Vagina (tissue), 2 donors: ENCODE measurements around the gene EMID1.

Source experiments
- POLR2A ChIP-seq, 2 donors: fragments of 450-650 bp; IDR thresholded peaks; one replicate each; pipeline ENCODE4 v1.6.1; 2017; ENCODE audit warnings: antibody characterized with exemption in 2 of 2, mild to moderate bottlenecking in 2 of 2, moderate library complexity in 2 of 2
- POLR2AphosphoS5 ChIP-seq, 2 donors: sonication (generic); formaldehyde crosslinking; IDR thresholded peaks; one replicate each; pipeline ENCODE4 v1.9.0; 2017; ENCODE audit warnings: antibody characterized with exemption in 2 of 2, mild to moderate bottlenecking in 2 of 2, low read depth in 1 of 2; ENCODE audit not compliant: insufficient read depth in 1 of 2
- TF ChIP-seq, protein P1 (sequence below), 3 experiments: fragments of 450-650 bp in 2 of 3; fragments of 200-600 bp in 1 of 3; sonication (generic) in 1 of 3; IDR thresholded peaks; one replicate each; pipeline ENCODE4 v1.5.1; 2017 to 2019; ENCODE audit warnings: antibody characterized with exemption in 3 of 3, mild to moderate bottlenecking in 2 of 3, moderate library complexity in 2 of 3

DNA sequence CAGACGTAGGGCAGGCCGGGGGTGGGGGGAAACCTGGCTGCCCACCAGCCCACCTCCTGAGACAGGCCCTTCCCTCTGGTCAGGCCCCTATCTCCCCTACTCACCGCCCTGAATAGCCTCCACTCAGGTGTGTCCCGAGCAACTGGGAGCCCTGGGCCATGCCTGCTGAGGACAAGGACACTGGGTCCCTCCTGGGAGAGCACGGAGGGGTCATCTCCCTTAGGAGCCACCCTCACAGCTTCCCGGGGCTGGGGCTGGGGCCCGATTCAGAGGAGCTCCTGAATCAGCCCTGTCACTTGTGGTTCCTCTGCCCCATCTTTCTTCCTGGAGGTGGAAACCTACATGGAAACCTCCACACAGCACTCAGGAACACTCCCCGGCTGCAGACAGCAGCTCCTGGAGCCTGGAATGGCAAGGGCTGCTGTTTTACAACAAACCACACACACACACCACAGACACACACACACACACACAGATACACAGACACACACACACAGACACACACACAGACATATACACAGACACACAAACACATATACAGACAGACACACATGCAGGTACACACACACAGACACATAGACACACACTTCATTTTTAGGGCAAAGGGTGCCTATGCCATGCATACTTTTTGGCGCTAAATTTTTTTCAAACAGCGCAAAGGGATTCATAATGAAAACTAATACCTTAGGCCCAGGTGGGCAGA is 9.6 kb upstream of the EMID1 start:
- TF ChIP-seq POLR2AphosphoS5 (IDR thresholded peaks at IDR 0.05; ENCODE audit: insufficient read depth in 1 of 2, low read depth in 1 of 2) (no peak), POLR2A (IDR thresholded peaks at IDR 0.05) (no peak)
- TF ChIP-seq, protein P1, sequence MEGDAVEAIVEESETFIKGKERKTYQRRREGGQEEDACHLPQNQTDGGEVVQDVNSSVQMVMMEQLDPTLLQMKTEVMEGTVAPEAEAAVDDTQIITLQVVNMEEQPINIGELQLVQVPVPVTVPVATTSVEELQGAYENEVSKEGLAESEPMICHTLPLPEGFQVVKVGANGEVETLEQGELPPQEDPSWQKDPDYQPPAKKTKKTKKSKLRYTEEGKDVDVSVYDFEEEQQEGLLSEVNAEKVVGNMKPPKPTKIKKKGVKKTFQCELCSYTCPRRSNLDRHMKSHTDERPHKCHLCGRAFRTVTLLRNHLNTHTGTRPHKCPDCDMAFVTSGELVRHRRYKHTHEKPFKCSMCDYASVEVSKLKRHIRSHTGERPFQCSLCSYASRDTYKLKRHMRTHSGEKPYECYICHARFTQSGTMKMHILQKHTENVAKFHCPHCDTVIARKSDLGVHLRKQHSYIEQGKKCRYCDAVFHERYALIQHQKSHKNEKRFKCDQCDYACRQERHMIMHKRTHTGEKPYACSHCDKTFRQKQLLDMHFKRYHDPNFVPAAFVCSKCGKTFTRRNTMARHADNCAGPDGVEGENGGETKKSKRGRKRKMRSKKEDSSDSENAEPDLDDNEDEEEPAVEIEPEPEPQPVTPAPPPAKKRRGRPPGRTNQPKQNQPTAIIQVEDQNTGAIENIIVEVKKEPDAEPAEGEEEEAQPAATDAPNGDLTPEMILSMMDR (IDR thresholded peaks at IDR 0.05), result no peak
